NCI-H146 treated with DMSO at 0.1 percent for 48 hours (cell line): Measurements from ENCODE around the gene RELB.
"Not testable (repeated sequence)": the region's sequence is repeated elsewhere in the genome, so short reads cannot be mapped to it uniquely, and the experiment has no call there.

ENCODE experiments used
- DNase-seq: peaks from one replicate; lab custom pipeline; 2025; ENCODE audit not compliant: unreplicated experiment; lab: John Stamatoyannopoulos, UW

Gene RELB, protein sequence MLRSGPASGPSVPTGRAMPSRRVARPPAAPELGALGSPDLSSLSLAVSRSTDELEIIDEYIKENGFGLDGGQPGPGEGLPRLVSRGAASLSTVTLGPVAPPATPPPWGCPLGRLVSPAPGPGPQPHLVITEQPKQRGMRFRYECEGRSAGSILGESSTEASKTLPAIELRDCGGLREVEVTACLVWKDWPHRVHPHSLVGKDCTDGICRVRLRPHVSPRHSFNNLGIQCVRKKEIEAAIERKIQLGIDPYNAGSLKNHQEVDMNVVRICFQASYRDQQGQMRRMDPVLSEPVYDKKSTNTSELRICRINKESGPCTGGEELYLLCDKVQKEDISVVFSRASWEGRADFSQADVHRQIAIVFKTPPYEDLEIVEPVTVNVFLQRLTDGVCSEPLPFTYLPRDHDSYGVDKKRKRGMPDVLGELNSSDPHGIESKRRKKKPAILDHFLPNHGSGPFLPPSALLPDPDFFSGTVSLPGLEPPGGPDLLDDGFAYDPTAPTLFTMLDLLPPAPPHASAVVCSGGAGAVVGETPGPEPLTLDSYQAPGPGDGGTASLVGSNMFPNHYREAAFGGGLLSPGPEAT

GRCh38 chr19:45001087-45001739, at the start of gene RELB:
TSS of gene RELB (plus strand) at chr19:45001464. CDS start at chr19:45001580, 116 bp downstream.
- peak; percentile 54 for DNase-seq

DNA sequence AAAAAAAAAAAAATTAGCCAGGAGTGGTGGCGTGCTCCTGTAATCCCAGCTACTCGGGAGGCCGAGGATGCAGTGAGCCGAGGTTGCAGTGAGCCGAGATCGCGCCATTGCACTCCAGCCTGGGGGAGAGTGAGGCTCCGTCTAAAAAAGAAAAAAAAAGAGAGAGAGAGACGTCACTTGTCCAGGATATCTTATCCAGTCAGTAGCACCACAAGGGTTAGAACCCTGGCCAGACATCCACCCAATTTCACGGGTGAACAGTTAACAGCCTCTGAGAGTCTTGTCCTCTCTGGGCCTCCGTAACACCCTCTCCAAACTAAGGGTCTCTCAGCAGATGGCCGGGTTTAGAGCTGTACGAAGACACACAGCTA, 47.0 kb upstream of the RELB start:
- DNase-seq: no peak

DNA sequence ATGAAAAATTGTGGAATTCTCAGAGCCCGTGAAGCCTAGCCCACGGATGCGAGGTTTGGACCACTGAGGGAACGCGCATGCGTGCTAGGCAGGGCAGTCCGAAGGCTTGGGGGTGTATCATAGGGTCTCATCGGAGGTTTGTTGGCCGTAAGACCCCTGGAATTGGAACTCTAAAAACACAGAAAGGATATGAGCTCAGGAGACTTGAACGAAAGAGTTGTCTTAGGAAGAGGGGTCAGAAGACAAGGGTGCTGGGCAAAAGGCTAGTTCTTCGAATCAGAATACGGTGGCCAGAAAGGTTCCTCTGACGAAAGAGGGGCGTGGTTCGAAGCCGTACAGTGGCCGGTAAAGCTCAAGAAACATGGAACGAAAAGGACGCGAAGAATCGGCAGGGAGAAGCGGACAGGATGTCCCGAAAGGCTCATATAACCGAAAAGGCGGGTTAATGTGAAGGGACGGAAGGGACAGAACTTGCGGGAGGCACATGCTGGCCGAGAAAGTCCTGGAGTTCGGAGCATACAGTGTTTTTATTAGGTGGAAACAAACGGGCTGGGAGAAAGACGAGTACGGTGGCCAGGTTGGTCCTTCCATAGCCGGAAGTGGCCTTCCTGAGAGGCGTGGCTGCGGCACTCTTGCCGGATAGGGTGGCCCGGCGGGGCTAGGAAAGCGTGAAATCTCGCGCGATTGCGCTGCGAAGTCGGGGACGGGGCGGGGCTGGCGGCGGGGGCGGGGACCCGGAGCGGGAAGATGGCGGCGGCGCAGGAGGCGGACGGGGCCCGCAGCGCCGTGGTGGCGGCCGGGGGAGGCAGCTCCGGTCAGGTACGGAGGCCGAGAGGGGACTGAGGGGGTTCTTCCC, 46.4 kb upstream of the RELB start, which contains the start of gene CLPTM1:
CLPTM1 (plus strand) TSS at position 732 of the 856 bp plus-strand sequence; CDS start at position 748, 16 bp downstream.
- peak; percentile 96 for DNase-seq

- no peak for DNase-seq
These were observed 45.5 kb upstream of the RELB start for GRCh38 chr19:44955505-44956439.

DNA sequence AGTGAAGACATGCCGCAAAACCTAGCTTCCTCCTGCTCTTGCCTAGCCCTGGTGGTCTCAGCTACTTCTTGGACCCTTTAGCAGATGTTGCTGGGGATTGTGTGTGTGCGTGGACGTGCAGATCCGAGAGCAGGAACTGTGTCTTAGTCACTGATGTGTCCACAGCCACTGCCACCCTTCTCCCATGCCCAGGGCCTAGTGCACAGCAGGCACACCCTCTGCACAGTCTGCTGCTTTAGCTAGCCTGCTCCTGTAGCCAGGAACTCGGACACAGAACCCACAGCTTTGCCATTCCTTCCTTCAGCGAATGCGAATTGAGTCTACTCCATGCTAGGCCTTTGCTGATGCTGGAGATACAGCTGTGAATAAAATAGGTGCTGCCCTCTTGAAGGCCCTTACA, 43.7 kb upstream of the RELB start:
- no peak for DNase-seq

DNA sequence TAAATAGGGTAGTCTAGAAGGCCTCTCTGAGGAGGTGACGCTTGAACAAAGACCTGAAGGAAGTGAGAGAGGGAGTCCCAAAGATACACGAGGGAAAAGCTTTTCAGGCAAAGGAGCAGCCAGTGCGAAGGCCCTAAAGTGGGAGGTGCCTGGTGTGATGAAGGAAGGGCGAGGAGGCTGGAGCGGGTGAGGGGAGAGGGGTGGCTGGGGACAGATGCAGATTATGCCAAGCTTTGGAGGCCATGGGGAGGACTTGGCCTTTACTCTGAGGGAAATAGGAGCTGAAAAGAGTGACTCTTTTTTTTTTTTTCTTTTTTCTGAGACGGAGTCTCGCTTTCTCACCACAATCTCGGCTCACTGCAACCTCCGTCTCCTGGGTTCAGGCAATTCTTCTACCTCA, 43.2 kb upstream of the RELB start:
- no peak for DNase-seq

DNA sequence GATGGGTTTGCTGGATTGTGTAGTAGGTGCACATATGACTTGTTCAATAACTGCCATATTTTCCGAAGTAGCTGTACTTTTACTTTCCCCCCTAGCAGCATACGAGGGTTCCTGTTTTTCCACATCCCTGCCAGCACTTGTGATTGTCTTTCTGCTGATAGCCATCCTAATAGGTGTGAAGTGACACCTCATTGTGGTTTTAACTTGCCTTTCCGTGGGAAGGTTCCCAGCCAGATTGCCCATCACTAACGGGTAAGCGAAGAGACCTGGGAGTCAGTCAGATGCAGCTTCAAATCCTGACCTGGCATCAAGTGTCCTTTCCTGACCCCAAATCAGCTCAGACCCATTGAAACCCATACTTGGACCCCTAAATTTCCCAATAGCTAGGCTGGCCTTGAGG, 41.6 kb upstream of the RELB start:
- no peak for DNase-seq

DNA sequence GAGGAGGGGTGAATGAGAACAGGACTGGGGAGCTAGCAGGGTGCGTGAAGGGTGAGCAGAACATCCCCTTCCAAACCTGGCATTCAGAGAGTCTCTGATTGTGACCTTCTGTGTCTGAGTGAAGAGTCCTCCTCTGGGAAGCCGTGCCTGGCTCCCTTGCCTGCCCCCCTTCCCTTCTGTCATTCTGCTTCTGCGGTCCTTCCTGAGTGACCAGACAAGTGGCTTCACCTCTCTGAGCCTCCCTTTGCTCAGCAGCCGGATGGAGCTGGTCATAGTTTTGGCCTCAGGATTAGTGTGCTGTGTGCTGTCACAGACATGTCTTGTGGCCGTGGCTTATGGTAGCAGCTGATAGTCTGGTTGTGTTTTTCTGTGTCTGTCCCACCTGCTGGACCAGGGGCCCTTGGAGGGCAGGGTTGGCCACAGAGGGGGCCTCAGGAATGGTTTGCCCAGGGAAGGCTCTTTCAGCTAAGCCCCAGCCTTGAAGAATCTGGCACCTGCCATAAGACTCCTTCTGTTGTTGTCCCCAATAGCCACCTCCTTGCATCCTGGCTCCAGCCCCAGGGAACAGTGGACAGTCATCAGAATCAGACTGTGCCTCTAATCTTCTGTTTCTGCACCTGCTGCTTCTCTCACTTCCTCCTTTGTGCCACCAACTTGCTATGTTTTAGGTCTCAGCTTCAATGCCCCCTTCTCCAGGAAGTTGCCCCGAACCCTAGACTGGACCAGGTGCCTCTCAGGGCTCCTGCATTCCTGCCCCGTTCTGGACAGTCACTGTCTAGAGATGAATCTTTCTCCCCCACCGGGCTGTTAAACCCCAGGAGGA, 40.1 kb upstream of the RELB start:
- DNase-seq: no peak

DNA sequence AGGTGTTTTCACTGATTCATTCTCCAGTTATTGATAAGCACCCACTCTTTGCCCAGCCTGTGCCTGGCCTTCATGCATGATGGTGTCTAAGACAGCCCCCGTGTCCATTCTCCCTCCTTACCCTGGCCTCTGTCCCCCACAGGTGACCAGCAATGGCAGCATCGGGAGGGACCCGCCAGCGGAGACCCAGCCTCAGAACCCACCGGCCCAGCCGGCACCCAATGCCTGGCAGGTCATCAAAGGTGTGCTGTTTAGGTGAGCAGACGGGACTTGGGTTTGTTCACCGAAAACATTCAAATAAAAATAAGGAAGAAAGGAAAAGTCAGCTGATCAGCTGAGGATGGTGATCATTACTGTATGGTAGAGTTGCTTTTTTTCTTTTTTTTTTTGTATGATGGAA, 39.4 kb upstream of the RELB start:
- no peak for DNase-seq

GRCh38 chr19:44968118-44968517, 33.1 kb upstream of the RELB start:
- no peak for DNase-seq

- DNase-seq: no peak
These were observed 32.6 kb upstream of the RELB start for GRCh38 chr19:44968670-44969069.

- no peak for DNase-seq
These were observed 31.8 kb upstream of the RELB start for GRCh38 chr19:44969437-44969836.

DNA sequence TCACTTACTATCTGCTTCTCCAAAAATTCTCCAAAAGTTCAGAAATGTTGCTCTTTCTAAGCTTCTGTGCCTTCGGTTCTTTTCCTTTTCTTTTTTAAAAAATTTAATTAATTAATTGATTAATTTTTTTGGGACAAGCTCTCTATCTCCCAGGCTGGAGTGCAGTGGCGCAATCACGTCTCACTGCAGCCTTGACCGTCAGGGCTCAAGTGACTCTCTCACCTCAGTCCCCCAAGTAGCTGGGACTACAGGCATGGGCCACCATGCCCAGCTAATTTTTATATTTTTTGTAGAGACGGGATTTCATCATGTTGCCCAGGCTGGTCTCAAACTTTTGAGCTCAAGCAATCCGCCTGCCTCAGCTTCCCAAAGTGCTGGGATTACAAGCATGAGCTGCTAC, 29.8 kb upstream of the RELB start:
- DNase-seq: not testable (repeated sequence)

- DNase-seq: no peak
These were observed 28.5 kb upstream of the RELB start for GRCh38 chr19:44972802-44973201.

DNA sequence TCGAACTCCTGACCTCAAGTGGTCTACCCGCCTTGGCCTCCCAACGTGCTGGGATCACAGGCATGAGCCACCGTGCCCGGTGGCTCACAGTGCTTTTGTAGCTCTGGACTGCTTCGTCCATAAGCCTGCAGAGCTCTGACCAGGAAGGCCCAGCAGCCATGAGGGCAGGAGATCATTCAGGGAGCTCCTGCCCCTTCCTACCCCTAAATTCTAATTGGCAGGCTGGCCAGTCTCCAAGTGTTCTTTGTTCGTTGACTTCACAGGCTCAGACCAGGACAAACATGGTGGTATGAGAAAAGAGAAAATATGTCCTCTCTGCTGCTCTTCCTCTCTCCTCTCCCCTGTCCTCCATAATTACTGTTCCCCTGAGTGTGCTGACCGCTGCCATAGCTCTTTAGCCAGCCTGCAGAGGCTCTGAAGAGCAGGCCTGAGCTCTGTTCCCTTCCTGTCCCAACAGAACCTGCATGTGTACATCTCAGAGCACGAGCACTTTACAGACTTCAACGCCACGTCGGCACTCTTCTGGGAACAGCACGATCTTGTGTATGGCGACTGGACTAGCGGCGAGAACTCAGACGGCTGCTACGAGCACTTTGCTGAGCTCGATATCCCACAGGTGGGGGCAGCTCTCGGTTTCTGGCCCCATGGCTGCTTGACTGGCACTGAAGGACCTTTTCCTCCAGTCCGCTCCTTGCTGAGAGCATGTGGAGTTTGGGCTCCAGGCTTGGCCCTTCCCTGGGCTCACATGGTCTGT, 27.1 kb upstream of the RELB start:
- DNase-seq: no peak

- no peak for DNase-seq
These were observed 26.4 kb upstream of the RELB start for GRCh38 chr19:44974857-44975256.

DNA sequence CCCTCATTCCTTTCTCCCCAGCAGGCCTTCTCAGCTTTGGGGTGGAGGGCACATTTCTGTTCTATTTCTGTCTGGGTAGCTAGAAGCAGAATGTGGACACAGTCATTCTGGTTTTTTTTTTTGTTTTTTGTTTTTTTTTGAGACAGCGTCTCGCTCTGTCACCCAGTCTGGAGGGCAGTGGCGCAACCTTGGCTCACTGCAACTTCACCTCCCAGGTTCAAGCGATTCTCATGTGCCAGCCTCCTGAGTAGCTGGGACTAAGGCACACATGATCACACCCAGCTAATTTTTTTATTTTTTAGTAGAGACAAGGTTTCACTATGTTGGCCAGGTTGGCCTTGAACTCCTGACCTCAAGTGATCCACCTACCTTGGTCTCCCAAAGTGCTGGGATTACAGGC, 25.8 kb upstream of the RELB start:
- no peak for DNase-seq

DNA sequence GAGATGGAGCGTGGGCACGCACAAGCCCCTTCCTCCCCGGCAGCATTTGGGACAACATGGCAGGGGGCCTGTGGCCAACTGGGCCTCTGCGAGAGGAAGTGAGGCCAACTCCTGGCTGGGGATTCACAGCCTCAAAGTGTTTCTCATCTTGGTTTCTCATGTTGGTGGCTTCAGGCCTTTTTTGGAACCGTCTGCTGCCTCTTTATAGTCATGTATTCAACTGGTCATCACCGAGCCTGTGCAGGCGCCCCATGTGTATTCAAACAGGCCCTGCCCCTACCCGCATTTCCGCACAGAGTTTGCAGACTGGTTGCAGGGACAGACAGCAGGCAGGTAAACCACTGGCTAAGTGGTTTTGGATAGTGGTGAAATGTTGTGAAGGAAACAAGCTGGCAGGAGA, 17.3 kb upstream of the RELB start:
- no peak for DNase-seq

DNA sequence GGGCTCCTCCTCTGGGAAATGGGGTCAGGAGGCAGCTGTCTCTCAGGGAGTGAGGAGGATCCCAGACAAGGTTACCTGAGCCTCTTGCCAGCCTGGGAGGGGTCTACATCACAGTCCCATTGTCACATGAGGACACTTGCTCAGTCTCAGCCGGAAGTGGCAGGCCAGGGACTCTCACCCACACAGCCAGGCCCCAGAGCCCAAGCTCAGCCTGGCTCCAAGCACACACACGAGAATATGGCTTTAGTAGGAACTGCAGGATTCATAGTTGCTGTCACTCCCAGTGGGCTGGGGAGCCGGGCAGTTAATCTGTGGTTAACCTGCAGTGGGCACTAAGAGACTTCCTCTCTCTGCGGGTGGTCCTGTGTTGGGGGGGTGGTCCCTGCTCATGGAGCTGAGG, 15.8 kb upstream of the RELB start:
- DNase-seq: no peak
